ENCODE results near the gene NRIP1.

DNA sequence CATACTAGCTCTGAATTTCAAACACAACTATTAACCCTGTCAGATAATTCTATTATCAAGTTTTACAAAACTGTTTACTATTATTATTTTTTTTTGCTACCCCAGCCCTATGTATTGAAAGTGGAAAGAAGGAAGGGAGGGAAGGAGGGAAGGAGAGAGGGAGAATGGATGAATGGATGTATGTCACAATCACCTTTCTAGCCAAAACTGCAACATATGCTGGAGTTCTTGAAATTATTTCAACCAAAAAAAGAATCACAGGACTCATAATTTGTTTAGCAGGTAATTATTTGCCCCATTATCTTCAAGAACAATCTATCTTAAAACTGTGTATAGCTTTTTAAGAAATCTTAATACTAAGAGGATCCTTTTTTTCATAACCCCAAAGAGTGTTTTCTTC is 5.4 kb downstream of the NRIP1 start:
- no peak for TF ChIP-seq CTCF (IDR thresholded peaks at IDR 0.05 in 2 of 3, conservative IDR thresholded peaks at IDR 0.05 in 1 of 3; ENCODE audit: borderline replicate concordance in 1 of 3, insufficient read depth in 1 of 3, low read depth in 2 of 3, low read length in 2 of 3)
- TF ChIP-seq EZH2 (IDR thresholded peaks at IDR 0.05) = no peak
- TF ChIP-seq POLR2AphosphoS5 (IDR thresholded peaks at IDR 0.05; ENCODE audit: low read depth, low read length) = no peak
- TF ChIP-seq RAD21 (IDR thresholded peaks at IDR 0.05; ENCODE audit: low read depth) = no peak
- TF ChIP-seq YY1 (IDR thresholded peaks at IDR 0.05; ENCODE audit: extremely low read depth, insufficient replicate concordance, low read depth, low read length) = no peak
- TF ChIP-seq POLR2A (IDR thresholded peaks at IDR 0.05; ENCODE audit: borderline replicate concordance, extremely low read depth, insufficient read depth, insufficient read length) = no peak

Data from HCT116 (cell line).